Activated naive CD4-positive, alpha-beta T cell treated with anti-CD3 and anti-CD28 coated beads for 36 hours (primary cell): Measurements from ENCODE around the gene GPC6. TPM values are rescaled to one million over a fixed set of nuclear protein-coding genes. Genes with fewer than 3 reads are reported as not detected.

Source experiments
- CTCF ChIA-PET: fragments of 350-600 bp; sonication (Branson Sonifier 250); formaldehyde crosslinking; loops from one replicate; lab custom pipeline; 2021; ENCODE audit warnings: antibody characterized with exemption; lab: Charles Lee
- DNase-seq: peaks from one replicate; pipeline ENCODE4 v3.0.0-alpha.2; 2020
- H3K27ac Mint-ChIP-seq: one replicate; pipeline ENCODE4 v1.8.0; 2021; ENCODE audit warnings: mild to moderate bottlenecking, mixed read lengths
- H3K27me3 Mint-ChIP-seq: one replicate; pipeline ENCODE4 v1.8.0; 2021; ENCODE audit warnings: low read depth, mixed read lengths
- H3K36me3 Mint-ChIP-seq: one replicate; pipeline ENCODE4 v1.8.0; 2021; ENCODE audit warnings: low read depth, mixed read lengths
- H3K4me1 Mint-ChIP-seq: one replicate; pipeline ENCODE4 v1.8.0; 2021; ENCODE audit warnings: low read depth, mixed read lengths
- H3K4me3 Mint-ChIP-seq: one replicate; pipeline ENCODE4 v1.8.0; 2021; ENCODE audit warnings: mild to moderate bottlenecking, moderate library complexity, mixed read lengths
- H3K9me3 Mint-ChIP-seq: one replicate; pipeline ENCODE4 v1.8.0; 2021; ENCODE audit warnings: mixed read lengths
- intact Hi-C: fragments of 100-400 bp; cut with micrococcal nuclease; formaldehyde crosslinking; loops from one replicate; pipeline ENCODE4 v1.15.1; 2023
- total RNA-seq, 2 experiments: library from RNA; stranded (reverse); gene quantifications; one replicate each; pipeline ENCODE4 v1.2.3, GENCODE V29; 2021

Gene GPC6
- total RNA-seq, 2 experiments from 2014 or later = not detected

DNA sequence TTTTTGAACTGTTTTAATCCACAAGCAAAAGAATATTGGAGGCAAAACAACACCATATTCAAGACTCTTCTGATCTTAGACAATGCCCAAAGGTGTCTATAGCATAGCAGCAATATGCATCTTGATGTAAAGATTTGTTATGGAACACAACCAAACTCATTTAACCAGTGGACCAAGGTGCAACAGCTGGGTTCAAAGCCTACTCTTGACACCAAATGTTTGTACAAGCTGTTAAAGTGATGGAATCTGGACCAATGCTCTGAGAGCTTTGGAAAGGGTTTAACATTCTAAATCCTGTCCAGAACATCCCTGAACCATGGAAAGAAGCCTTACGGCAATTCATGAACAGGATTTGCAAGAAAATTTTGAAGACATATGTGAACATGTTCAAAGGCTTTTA, 520.0 kb downstream of the GPC6 start:
- H3K27me3 Mint-ChIP-seq = peaks cover 8% of the 10 kb centered on the region
- no peak overlapping the region for H3K4me3 Mint-ChIP-seq
- H3K9me3 Mint-ChIP-seq = no peaks in the 10 kb centered on the region
- intact Hi-C loops = no loop called here
- H3K4me1 Mint-ChIP-seq = no peaks in the 10 kb centered on the region
- H3K27ac Mint-ChIP-seq = no peak overlapping the region
- DNase-seq = no peak
- H3K36me3 Mint-ChIP-seq = no peaks in the 10 kb centered on the region
- CTCF ChIA-PET = no interaction called here

DNA sequence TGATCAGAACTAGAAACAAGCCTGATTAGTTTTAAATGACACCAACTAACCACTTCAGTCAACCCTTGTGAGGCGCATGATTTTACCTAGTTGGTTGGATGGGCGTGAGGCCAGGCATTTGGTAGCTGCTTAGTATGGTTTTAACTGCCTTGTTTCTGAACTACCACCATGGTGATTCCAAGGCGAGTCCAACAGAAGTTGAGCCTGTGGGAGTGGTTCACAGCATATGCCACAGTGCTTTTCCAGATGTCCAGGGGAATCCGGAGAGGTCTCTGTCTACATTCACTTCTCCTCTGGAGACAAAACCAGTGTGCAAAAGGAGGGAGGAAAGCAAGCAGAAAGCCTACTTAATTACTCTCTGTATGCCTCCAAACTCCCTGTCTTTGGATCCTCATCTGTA, 524.1 kb downstream of the GPC6 start:
- DNase-seq = no peak
- Mint-ChIP-seq H3K4me3 (no peak overlapping the region), H3K36me3 (no peaks in the 10 kb centered on the region), H3K27ac (no peak overlapping the region), H3K27me3 (peaks cover 3% of the 10 kb centered on the region), H3K4me1 (no peaks in the 10 kb centered on the region), H3K9me3 (no peaks in the 10 kb centered on the region)
- CTCF ChIA-PET = no interaction called here
- intact Hi-C loops = no loop called here

DNA sequence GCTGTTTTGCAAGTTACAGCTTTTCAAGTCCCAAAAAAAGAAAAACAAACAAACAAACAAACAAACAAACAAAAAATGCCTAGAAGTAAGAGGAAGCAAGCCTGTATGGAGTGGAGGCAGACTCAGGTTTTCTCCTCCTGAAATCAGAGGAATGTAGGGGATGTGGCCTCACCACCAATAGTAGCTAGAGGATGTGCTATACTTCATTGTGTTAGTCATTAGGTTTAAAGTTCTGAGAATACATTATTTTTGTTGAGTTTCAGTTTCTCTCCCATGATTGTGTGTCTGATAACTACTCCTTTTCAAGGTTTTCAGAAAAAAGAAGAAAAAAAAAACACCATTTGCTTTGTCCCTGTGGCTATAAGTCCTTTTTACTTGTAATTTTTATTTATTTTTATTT, 524.5 kb downstream of the GPC6 start:
- Mint-ChIP-seq H3K27me3 (peaks cover 3% of the 10 kb centered on the region), H3K9me3 (no peaks in the 10 kb centered on the region), H3K27ac (no peak overlapping the region), H3K4me3 (no peak overlapping the region), H3K4me1 (no peaks in the 10 kb centered on the region), H3K36me3 (no peaks in the 10 kb centered on the region)
- no peak for DNase-seq
- CTCF ChIA-PET = no interaction called here
- intact Hi-C loops = no loop called here

DNA sequence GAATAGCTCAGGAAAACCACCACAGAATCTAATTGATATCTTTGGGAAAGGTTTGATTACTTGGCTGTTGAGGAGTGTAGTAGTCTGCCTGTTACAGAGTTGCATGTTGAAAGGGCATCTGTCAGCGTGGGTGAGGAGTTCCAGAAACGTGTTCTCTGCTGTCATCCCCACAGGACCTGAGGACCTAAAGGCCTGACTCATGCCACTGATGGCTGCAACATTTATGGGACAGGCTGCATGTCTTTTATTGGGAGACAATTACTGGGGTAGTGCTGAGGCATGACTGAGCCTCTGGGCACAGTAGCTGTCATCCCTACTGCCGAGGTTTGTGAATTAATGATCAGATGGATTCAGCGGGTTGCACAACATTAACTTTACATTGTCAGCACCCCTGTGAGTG, 525.9 kb downstream of the GPC6 start:
- DNase-seq = no peak
- CTCF ChIA-PET = interaction anchor here (0.5 kb wide), 1 partner anchor 91 kb away, joined by 4 read pairs; no protein-coding TSS in a partner anchor
- Mint-ChIP-seq H3K27ac (no peak overlapping the region), H3K27me3 (peaks cover 6% of the 10 kb centered on the region), H3K4me3 (no peak overlapping the region), H3K9me3 (no peaks in the 10 kb centered on the region), H3K4me1 (no peaks in the 10 kb centered on the region), H3K36me3 (no peaks in the 10 kb centered on the region)
- intact Hi-C loops = no loop called here

DNA sequence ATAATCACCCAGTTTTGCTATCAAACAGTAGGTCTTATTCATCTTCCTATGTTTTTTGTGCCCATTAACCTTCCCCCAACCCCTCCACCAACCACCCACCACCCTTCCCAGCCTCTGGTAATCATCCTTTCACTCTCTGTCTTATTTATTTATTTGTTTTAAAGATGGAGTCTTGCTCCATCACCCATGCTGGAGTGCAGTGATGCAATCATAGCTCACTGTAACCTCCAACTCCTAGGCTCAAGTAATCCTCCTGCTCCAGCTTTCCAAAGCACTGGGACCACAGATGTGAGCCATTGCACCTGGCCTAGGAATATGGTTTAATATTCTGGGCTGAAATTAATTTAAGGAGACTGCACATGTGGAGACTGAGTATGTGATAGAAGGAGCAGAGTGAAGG, 527.0 kb downstream of the GPC6 start:
- no peak for DNase-seq
- no peaks in the 10 kb centered on the region for H3K36me3 Mint-ChIP-seq
- intact Hi-C loops = no loop called here
- H3K4me3 Mint-ChIP-seq = no peak overlapping the region
- peaks cover 6% of the 10 kb centered on the region for H3K27me3 Mint-ChIP-seq
- no peaks in the 10 kb centered on the region for H3K9me3 Mint-ChIP-seq
- no peaks in the 10 kb centered on the region for H3K4me1 Mint-ChIP-seq
- CTCF ChIA-PET = interaction anchor here (0.6 kb wide), 1 partner anchor 931 kb away, joined by 3 read pairs; no protein-coding TSS in a partner anchor
- no peak overlapping the region for H3K27ac Mint-ChIP-seq

DNA sequence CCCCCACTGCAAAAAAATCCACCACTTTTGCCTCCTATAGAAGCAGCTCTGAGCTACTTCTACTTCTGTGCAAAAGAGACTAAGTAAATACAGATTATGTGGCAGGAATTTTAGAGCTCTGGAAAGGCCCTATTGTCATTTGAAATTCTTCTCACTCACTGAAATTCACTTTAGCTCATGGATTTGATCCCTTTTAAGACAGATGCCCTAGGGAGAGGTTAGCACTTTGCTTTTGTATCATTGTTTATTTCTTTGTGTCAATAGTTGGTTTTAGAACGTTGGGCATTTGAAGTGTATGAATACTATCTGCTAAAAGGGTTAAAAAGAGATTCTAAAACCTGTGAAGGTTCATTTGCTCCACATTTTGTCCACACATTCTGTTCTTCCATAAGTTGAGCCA, 528.7 kb downstream of the GPC6 start:
- Mint-ChIP-seq H3K36me3 (no peaks in the 10 kb centered on the region), H3K9me3 (no peaks in the 10 kb centered on the region), H3K4me3 (no peak overlapping the region), H3K27ac (no peak overlapping the region), H3K4me1 (no peaks in the 10 kb centered on the region), H3K27me3 (peaks cover 9% of the 10 kb centered on the region)
- CTCF ChIA-PET = no interaction called here
- intact Hi-C loops = no loop called here
- DNase-seq = no peak

DNA sequence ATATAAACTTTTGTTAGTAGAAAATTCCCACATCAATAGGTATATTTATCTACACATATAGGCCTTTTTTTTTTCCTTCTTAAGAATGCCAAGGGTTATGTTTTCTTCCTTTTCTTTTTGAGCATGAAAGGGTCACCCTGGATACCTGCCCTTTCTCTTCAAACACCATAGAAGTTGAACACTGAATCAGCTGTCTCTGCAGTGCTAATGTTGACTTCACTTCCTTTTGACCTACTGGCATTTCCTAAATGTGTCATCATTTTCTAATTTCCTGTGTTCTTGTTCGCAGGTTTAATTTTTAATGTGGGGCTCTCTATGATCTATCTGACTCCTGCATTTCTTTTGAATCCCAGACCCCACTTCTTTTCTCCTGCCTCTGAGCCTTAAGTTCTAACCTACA, 532.0 kb downstream of the GPC6 start:
- Mint-ChIP-seq H3K36me3 (no peaks in the 10 kb centered on the region), H3K9me3 (peaks cover 5% of the 10 kb centered on the region), H3K27me3 (peaks cover 17% of the 10 kb centered on the region), H3K4me1 (no peaks in the 10 kb centered on the region), H3K4me3 (no peak overlapping the region), H3K27ac (no peak overlapping the region)
- CTCF ChIA-PET = no interaction called here
- DNase-seq = no peak
- intact Hi-C loops = no loop called here

DNA sequence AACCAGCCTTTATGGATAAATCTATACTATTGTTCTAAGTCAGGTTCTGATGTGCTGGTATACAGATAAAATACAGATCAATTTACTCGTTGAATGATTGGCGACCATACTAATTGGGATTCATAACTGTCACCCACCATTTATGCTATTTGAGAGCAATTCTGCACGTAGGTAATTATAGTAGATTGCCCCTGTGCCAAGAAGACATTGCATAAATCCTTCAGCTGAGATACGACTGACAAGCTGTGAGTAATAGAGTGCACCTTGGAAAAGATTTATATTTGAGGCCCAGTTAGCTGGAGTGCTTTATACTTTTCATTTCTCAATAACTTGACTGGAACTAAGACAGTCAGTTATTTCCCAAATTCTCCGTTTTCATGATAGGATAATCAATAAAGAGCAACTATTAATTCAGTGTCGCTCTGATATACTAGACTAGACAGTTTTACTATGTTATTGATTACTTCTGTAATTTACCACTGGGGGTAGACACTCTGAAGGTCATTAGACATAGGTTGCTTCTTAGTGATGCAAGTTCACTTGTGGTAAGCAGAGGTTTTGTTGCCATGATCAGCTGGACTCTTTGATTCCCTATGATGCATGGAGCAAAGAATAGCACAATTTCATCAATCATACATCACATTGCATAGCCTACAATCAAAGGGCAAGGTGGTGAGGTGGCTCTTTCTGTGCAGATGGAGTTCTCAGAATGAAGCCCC, 536.3 kb downstream of the GPC6 start:
- no peak overlapping the region for H3K4me3 Mint-ChIP-seq
- peaks cover 5% of the 10 kb centered on the region for H3K9me3 Mint-ChIP-seq
- no peaks in the 10 kb centered on the region for H3K36me3 Mint-ChIP-seq
- intact Hi-C loops = no loop called here
- DNase-seq = no peak
- peaks cover 10% of the 10 kb centered on the region for H3K27me3 Mint-ChIP-seq
- H3K4me1 Mint-ChIP-seq = no peaks in the 10 kb centered on the region
- CTCF ChIA-PET = interaction anchor here (0.6 kb wide), 1 partner anchor 64 kb away, joined by 3 read pairs; no protein-coding TSS in a partner anchor
- H3K27ac Mint-ChIP-seq = no peak overlapping the region

DNA sequence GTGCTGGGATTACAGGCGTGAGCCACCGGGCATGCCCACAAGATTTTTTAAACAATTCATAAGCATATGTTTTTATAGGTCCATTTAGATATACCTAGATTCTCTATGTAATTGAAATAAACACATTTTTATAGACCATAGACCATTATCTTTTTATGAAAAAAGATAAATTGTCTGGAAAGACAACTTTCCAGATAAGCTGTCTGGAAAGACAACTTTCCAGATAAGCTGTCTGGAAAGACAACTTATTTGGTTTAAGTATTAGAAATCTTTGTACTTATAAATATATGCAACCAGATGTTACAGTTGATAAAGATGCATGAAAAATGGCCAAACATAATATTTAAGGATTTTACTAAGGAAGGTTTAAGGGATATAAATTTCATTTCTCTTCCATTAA, 538.5 kb downstream of the GPC6 start:
- Mint-ChIP-seq H3K9me3 (peaks cover 5% of the 10 kb centered on the region), H3K4me3 (no peak overlapping the region), H3K27me3 (peaks cover 10% of the 10 kb centered on the region), H3K27ac (no peak overlapping the region), H3K36me3 (no peaks in the 10 kb centered on the region), H3K4me1 (no peaks in the 10 kb centered on the region)
- no peak for DNase-seq
- CTCF ChIA-PET = no interaction called here
- intact Hi-C loops = no loop called here

DNA sequence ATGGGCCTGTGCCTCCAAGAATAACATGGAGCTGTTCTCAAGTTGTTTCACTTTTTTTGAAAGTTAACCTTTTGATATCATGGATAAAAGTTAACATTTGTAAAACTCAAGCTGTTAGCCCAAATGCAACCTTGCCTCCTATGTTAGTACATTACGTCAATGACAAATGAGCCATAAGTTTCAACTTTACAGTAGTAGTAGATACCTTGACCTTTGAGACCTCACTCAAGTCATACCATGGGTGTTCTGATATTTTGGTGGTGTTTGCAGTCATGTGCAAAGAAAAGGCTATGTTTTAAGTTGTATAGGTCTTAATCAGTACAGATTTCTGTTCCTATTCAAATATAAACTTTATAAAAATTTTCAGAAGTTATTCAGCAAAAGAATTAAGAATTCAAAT, 539.2 kb downstream of the GPC6 start:
- intact Hi-C loops = no loop called here
- Mint-ChIP-seq H3K36me3 (no peaks in the 10 kb centered on the region), H3K27me3 (peaks cover 6% of the 10 kb centered on the region), H3K27ac (no peak overlapping the region), H3K4me1 (no peaks in the 10 kb centered on the region), H3K4me3 (no peak overlapping the region), H3K9me3 (peaks cover 5% of the 10 kb centered on the region)
- DNase-seq = no peak
- CTCF ChIA-PET = no interaction called here

DNA sequence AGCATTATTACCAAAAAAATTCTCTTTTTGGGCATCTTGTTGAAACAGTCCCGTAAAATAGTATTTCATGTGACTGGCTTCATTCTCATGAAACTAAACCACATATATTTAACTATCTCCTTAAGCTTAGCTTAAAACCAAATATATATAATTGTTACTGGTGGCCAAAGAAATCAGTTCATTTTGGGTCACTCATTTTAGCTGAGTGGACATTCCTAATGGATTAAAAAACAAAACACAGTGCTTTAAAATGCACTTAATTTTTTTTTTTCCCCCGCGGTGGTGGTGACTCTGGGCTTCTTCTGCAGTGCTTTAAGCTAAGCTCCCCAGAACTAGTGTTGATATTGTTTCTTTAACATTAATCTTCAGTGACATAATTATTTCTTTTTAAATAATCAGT, 540.1 kb downstream of the GPC6 start:
- CTCF ChIA-PET = no interaction called here
- Mint-ChIP-seq H3K4me1 (no peaks in the 10 kb centered on the region), H3K9me3 (peaks cover 5% of the 10 kb centered on the region), H3K4me3 (no peak overlapping the region), H3K36me3 (no peaks in the 10 kb centered on the region), H3K27me3 (peaks cover 5% of the 10 kb centered on the region), H3K27ac (no peak overlapping the region)
- DNase-seq = no peak
- intact Hi-C loops = no loop called here

DNA sequence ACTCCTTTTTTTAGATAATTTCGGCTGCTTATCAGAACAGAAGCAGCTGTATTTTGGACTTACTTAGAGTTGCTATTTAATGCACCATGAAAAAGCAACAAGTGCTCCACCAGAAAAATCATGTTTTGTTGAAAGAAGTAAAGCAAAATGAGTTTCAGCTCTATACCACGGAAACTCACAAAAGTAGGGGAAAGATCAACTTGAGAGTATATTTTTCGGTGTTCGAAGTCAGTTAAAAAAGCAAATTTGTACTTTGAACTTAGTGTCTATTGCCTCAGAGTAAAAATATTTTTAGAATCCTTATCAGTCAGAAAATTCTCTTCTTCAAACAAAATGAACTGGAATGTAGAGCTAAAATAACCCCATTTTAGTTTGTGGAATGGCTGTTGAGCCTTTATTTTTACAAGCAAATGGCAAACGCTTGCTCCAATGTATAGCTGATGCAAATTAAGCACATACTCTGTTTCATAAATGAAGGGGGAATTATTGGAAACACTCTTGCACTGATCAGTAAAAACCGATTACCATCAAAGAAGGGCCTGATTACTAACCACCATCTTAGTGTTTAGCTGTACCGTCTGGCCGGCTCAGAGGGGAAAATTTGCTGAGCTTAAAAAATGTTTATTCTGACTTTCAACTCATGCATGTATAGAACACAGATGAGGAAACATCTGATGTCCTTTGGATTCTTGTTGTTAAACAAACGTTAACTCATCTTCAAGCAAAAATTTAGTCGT, 540.7 kb downstream of the GPC6 start:
- H3K4me1 Mint-ChIP-seq = no peaks in the 10 kb centered on the region
- CTCF ChIA-PET = no interaction called here
- no peak for DNase-seq
- no peaks in the 10 kb centered on the region for H3K36me3 Mint-ChIP-seq
- intact Hi-C loops = no loop called here
- no peak overlapping the region for H3K27ac Mint-ChIP-seq
- H3K9me3 Mint-ChIP-seq = peaks cover 4% of the 10 kb centered on the region
- peaks cover 4% of the 10 kb centered on the region for H3K27me3 Mint-ChIP-seq
- H3K4me3 Mint-ChIP-seq = no peak overlapping the region

DNA sequence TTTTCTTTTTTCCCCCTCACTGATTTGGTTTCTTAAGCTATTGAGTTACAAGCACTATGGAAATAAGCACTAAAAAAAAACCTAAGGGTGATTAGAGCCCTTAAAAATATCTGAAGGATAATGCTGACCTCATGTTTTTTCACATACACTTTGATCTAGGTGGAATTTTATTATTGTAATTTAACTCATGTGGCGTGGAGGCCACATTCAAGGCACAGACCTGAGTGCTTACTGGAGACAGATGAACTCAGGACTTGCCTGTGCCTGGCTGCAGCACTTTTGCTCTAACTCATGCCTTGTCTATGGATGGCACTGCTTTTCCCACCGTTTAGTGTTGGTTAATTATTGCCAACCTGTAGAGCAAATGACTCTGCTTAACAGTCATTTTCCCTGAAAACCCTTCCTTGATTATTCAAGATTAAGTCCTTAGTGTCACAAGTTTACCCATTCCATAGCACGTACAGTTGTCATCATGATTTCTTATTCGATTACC, 541.4 kb downstream of the GPC6 start:
- Mint-ChIP-seq H3K27me3 (peaks cover 5% of the 10 kb centered on the region), H3K9me3 (peaks cover under 1% of the 10 kb centered on the region), H3K4me3 (no peak overlapping the region), H3K27ac (no peak overlapping the region), H3K36me3 (no peaks in the 10 kb centered on the region), H3K4me1 (no peaks in the 10 kb centered on the region)
- CTCF ChIA-PET = no interaction called here
- intact Hi-C loops = no loop called here
- no peak for DNase-seq
